Activated CD4-positive, alpha-beta T cell treated with anti-CD3 and anti-CD28 coated beads, Interleukin-2, amount 50 U/mL, for 1 hour (primary cell): ENCODE results near the gene PDZD2.

ENCODE experiments used
- DNase-seq: peaks from one replicate; pipeline ENCODE4 v3.0.0-alpha.2; 2020

Gene PDZD2

DNA sequence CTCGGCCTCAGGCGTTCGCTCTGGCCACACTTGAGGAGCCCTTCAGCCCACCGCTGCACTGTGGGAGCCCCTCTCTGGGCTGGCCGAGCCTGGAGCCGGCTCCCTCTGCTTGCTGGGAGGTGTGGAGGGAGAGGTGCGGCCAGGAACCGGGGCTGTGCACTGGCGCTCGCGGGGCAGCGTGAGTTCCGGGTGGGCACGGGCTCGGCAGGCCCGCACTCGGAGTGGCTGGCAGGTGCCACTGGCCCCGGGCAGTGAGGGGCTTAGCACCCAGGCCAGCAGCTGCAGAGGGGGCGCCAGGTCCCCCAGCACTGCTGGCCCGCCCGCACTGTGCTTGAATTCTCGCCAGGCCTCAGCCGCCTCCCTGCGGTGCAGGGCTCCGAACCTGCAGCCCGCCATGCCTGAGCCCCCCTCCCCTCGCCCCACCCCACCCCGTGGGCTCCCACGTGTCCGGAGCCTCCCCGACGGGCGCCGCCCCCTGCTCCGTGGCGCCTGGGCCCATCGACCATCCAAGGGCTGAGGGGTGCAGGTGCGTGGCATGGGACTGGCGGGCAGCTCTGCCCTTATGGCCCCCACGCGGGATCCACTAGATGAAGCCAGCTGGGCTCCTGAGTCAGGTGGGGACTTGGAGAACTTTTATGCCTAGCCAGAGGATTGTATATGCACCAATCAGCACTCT lies 138.2 kb downstream of the PDZD2 start:
- no peak for DNase-seq

DNA sequence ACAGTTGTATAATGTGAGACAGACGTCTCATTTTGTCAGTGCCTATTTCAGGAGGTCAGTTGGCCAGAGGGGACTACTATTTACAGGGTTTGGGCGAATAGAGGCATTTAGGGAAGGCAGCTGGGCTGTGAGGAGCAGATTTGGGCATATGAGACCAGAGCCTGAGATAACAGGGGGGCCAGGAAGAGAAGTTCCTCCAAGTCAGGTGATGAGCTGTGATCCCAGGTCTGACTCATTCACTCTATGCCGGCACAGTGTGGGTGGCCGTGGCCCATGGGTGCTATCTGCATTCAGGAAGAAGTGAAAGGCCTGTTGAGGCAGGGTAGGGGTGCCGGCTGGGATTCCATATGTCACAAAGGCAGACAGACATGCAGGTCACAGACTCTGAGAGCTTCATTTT lies 142.8 kb downstream of the PDZD2 start:
- DNase-seq, result no peak

DNA sequence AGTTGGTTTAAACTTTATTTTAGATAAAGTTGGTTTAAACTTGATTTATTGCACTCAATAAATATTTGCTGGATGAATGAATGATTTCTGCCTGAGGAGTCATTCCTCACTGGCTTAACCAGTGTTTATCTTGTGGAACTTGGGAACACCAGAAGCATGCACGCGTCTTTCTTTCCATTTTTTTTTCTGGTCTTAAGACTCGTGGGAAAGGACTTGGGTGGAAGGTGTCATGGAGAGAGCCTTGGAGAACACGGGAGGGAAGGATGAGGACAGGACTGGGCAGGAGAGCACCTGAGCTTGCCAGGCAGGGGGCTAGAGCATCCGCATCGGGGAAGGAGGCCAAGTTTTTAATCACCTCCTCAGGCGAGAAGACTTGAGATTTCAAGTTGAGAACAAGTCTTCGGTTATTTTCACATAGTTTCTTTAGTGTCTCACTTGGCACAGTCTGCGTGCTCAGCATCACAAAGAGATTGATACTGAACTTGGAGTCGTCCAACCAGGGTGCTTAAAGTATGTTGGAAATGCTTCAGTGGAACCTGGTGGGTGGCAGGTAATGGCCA lies 144.2 kb downstream of the PDZD2 start:
- DNase-seq, result no peak

DNA sequence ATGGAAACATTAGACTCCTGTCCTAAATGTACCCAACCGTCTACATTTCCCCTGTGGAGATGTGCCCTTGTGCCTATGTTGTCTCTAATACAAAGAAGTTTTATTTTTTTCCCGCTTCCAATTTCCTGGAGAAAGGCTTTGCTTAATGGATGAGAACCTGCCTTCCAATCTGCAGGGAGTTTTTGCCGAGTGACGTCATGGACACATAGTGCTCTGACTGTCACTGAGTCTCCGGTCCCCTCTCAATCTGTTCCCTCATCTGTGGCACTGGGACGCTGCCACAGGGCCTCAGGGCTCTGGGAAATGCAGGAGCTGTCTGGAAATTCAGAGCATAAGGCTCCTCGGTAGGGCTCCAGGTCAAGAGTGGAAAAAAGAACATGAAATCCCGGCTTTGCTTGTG lies 144.8 kb downstream of the PDZD2 start:
- no peak for DNase-seq

DNA sequence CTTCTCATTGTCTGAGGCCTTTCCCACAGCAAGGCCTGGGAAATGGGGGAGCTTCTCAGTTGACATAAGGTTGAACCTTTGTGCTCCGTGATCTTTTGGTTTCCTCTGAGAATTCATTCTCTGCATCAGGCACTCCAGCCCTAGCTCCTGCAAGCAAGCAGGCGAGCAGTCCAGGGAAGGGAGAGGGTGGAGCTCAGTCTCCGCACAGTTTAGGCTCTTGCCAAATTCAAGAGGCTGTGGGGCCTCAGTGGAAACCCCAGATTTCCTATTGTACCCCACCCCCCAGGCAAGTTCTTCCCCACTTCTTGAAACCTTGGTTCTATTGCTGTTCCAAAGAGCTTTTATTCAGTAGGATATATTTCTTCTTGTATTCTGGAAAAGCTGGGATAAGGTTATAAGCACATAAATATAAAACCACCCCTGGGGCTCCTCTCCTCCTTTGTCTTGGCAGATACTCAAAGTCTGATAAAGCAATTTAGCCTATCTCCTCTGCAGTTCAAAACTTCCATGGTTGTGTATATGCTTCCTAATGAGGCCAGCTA lies 147.2 kb downstream of the PDZD2 start:
- no peak for DNase-seq

DNA sequence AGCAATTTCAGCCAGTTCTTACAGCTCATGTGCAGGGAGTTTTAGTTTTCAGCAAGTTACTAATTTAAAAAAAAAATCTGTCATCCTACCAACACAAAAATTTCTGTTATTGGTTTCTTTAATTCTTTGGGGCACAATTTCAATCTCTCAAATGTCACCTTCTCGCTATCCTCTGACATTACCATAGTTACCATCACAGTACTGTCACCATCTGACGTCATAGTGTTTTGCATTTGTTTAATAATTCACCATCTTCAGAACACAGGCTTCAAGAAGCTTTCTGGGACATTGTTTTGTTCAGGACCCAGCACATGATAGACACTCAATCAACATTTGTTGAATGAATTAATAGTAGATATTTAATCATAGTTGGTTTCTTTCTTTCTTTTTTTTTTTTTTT lies 155.1 kb downstream of the PDZD2 start:
- DNase-seq, result no peak

DNA sequence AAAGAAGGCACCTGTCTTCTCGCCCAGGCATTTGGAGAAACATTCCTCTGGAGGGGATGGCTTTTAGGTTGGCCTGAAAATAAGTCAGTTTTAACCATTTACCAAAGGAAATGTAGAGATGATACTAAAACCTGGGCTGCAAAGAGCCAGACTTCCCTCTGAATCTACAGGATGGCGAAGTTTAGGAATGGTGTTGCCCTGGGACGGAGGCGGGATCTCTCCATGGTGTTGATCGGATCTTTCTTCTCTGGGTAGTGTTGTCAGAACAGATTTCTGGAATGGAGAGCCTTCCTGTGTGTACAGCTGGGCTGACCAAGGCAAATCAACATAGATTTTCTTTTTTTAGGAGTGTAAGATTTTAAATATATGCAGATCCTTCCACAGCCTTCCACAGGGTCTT lies 159.2 kb downstream of the PDZD2 start:
- no peak for DNase-seq

DNA sequence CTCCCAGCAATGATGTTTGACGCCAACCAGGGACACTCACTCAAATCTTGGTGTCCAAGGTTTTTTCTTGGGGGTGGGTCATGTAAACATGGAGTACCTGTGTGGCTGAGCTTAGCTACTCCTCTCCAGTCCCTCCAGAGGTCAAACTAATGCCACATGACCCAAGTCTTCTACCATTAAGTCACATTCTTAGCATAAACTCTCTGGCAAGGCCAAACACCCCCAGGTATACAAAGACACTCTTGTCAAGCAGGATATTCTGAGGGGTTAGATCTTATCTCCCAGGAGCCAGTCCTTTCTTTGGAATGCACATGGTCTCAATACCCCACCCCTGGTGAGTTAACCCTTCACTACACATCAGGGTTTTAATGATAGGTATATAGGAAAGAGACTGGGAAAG lies 161.4 kb downstream of the PDZD2 start:
- no peak for DNase-seq

DNA sequence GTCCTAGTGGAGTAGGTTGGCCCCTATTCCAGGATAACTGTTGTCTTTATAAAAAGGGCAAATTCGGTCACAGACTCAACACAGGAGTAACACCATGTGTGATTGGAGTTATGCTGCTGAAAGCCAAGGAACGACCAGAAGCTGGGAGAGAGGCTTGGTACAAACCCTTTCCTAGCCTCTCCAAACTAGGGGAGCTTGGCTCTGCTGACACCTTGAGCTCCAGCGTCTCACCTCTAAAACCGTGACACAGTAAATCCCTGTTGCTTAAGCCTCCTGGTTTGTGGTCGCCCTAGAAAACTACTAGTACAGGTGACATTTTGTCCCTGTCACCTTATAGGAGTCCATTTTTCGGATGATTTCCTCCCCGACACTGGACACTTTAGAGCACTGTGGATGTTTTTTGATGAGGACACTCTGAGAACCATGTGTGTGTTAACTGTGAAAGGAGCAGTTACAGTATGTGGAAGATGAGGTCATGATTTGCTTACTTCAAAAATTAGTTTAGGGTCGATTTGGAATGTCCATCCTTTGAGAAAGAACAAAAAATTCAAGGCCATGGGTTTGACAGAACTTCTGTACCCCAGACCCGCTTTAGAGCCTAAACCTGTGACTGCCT lies 167.0 kb downstream of the PDZD2 start:
- DNase-seq, result no peak

DNA sequence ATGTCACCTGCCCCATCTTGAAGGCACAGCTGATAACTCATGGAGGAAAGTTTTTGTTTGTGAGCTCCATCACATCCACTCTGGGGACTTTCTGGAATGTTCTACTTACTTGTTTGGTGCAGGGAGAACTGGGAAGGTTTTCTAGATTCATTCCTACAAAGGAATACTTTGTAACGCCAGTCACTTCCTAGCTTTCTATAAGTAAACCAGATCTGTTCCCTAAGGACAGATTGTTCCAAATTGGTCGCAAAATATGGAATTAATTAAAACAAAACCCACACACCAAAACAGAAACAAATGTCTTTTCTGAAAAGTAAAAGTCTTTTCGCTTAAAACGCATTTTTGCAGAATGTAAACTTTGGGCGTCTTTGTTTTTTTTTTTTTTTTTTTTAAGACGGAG lies 167.6 kb downstream of the PDZD2 start:
- DNase-seq, result no peak

DNA sequence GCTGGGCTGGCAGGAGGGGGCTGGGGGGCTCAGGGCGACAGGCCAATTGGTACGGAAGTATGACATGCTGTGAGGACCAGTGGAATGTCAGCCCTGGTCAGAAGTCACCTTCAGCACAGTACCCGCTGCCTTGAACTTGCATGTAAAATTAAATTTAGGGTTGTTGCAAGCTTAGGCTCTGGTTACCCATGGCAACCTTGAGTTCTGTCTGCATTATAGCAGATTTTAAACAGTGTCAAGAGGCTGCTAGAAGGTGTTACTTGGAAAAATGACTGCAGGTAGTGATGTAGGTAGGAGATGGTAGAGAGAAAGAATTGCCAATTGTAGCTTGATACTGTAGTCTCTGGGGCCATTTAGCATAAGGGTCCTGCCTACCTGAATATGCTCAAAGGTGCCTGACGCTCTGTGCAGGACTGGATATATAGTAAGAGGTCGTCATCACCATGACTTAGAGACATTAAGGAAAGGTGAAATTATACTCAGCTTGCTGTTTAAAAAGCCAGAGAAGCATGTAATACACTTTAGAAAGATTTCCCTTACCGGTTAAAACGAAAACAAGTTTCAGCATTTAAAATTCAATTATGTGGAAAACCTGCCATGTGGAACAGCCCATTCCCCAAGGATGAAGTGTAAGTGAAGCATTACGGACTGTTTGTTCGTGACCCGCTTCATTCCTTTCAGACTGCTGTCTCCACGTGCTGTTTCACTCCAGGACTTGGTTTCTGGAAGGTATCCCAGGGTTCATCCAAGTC lies 169.0 kb downstream of the PDZD2 start:
- no peak for DNase-seq

DNA sequence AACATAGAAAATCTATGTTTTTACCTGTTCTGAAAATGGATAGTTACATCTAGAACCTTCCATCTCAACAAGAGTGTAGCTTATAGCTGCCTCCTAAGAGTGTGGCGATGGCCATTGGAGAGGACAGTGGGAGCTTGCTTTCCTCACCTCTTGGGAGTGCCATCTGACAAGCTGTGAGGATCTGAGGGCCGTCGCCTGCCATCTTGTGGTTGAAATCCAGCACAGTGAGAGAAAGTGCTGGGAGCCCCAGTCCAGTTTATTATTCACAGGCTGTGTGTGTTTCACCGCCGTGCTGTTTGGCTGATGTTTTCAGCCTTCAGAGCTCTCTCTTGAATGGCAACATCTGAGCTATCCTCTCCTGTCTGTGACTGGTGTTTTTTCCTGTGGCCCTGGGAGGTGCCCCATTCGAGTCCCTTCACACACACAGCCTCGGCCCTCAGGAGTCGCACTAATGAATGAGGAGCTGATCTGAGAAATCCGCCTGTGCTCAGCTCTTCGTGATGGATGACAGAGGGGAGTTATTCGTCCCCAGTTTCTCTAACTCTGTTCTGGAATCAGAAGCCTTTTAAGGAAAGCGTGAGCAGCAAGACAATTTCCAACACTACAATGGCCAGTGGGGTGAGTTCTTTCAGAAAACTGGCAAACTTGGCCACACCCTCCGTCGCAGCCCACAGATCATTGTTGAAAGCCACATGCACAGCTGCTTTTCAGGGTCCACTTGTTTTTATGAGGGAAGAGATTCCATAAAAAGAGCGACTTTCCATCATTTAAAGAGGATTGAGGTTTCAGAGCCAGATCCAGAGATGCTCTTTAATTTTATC lies 170.3 kb downstream of the PDZD2 start:
- DNase-seq, result peak; percentile 3

DNA sequence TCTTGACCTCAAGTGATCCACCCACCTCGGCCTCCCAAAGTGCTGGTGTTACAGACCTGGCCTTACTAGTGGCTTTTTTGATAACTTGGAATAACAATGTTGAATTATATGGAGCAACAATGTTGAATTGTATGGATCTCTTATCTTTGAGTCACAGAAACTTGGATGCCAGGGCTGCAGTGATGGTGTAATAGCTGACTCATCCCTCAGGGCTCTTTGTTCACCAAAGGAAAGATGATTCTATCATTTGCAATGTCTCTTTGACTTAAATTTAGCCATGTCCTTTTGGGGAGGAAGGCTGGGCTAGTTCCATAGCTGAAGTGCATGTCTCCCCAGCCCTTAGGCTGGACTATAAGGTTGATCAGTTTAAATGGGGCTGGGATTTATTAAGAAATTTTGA lies 172.3 kb downstream of the PDZD2 start:
- DNase-seq, result no peak

DNA sequence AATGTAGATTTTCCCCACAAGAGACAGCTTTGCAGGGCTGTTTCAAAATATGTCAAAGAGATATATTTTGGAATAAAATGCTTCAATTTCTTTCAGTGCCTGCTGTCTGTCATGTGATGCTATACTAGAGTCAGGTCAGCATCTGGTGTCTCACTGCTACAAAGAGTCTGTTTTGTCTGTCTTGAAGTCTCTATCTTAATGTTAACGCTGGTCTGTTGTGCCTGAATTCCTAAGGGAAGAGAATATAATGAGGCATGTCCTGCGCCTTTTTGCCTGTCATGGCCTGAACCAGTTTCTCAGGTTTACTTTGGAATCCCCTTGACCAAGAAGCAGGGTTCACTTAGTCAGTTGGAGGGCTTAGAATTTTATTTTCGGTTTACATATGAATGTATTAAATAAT lies 176.4 kb downstream of the PDZD2 start:
- DNase-seq, result no peak

DNA sequence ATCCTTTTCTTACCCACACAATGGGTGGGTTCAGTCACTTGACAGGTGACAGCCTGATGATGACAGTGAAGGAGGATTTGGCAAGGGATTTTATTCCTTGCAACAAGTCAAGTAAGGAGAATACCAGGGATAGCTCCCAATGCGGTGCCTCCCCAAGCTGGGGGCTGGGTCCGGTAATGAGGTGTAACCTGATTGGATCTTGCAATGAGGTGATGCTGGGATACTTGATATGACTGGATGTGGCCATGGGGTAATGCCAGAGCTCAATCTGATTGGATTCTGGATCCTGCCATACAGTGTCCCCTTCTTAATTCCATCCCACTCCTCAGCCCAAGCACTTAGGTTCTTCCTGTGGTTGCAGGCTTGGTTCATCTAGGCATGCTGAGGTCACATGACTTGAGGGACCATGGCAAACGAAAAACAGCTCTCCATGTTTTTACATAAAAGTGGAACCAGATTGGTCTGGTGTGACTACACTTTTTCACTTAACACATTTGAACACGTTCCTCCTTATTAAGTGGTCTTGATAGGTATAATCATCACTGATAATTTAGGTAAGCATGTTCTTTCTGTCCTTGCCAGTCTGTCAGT lies 181.1 kb downstream of the PDZD2 start:
- DNase-seq, result no peak

DNA sequence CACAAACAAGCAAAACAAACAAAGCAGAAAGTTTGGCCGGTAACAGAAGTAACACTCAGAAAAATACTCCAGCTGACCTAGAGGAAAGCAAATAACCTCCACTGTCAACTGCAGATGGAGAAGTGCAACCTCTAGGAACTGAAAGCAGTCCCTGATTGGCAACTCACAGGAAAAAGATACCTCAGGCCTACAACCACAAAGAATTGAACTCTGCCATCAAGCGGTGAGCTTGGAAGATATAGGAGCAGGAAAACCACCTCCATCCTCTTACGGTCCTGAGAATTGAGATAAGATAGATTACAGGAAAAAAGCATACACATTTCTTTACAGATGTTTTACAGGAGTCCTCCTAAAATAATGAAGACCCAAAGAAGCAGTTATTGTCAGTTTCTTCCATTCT lies 184.5 kb downstream of the PDZD2 start:
- DNase-seq, result no peak

DNA sequence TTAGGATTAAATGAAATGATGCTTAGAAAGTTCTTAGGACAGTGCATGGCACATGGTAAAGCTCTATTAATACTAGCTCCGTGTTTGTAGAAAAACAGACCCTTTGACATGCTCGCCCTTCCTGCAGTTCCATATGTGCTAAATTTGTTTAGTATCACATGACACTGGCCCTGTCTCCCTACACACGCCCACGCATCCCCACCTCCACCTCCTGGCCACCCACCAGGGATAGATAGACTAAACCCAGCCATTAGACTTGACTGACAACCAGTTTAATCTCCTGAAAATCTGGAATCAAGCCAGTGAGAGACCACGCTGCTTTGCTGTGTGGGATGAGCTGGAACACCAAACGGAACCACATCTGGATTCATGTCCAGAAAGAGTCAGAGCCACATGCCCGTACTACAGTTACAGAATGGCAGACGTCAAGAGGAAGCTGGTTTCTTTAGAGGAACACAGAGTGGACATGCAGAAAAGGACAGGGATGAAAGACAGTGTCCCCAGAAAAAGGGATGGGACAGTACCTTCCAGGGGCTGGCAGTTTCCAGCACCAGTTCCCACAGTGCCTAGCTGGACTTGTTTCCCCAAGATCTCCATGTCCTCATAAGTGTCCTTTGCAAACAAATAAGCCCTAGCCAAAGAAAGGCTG lies 186.1 kb downstream of the PDZD2 start:
- DNase-seq, result no peak

DNA sequence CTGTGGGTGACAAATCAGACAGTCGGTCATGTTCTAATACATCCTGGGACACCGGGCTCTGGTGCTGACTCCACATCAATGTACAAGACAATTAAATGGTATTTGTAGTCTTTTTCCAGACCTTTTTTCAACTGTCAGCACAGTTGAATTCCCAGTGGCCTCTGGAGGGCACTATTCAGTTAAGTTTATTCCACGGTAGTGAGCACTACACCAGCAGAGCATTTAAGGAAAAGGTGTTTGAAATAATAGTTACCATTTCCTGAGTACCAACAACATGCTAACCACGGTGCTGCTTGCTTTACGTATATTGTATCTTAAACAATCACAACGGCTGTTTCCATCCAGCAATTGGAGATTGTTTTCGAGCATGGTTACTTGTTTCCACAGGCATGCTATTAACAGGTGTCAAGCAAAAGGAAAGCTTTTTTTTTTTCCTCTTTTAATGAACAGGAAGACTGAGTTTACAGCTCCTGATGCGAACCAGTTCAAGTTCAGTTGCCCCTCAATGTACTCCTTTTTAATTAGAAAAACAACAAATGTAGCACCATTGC lies 186.7 kb downstream of the PDZD2 start:
- DNase-seq, result peak; percentile 15

DNA sequence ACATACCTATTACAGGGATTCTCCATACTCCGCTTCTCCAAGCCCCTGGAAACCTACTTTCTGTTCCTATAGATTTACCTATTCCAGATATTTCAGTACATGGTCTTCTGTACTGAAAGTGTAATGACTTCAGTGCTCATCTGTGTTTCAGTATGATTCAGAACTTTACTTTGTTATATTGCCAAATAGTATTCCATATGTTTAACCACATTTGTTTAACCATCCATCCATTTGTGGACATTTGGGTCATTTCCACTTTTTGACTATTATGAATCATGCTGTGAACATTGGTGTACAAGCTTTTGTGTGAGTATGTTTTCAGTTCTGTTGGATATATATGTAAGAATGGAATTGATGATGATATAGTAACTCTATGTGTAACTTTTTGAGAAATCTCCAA lies 188.9 kb downstream of the PDZD2 start:
- DNase-seq, result no peak

DNA sequence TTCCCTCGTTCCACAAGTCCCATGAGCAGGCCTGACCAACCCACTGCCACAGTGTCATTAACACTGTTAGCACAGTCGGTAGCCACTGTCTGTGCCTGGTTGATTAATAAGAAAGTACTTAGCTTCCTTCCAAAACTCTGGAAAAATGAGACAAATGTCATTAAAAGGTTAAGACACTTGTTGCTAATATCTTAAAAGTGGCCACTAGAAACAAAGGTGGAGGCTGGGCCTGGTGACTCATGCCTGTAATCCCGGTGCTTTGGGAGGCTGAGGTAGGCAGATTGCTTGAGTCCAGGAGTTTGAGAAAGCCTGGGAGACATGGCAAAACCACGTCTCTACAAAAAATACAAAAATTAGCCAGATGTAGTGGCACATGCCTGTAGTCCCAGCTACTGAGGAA lies 194.0 kb downstream of the PDZD2 start:
- no peak for DNase-seq

DNA sequence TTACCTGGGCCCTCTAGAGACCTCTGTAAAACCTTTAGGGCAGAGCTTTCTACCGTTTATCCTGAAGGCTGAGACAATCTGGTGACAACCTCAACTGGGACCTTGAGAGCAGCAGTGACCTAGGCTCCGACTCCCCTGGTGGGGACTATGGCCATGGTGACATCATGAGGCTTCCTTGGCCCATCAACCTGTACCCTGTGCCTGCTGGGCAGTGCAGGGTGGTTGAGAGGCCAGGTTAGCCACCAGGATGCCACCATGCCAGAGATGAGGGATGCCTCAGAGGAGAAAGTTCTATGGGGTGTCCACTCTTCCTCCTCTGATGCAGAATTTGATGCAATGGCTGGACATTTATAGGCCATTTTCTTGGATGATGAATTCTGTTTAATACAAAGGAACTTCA lies 194.8 kb downstream of the PDZD2 start:
- DNase-seq, result no peak
